ENCODE results near the gene SACM1L. TPM values are rescaled to one million over a fixed set of nuclear protein-coding genes. Genes with fewer than 3 reads are reported as not detected.

Gene SACM1L
- total and polyA plus RNA-seq, 2 of the 4 experiments (the other 2 are of a cell fraction): 19.0 to 40.9 TPM

GRCh38 chr3:45793482-45794176 is 104.4 kb downstream of the SACM1L start:
- Histone ChIP-seq H4K20me1 (ENCODE audit: insufficient read depth, low read length) (no peaks in the 10 kb centered on the region; the same call in none of the 2 replicates), H3K9me3 (ENCODE audit: control insufficient read depth, insufficient read depth, low read length) (peaks cover 6% of the 10 kb centered on the region), H4K8ac (ENCODE audit: low read depth in 2 of 2, low read length in 2 of 2) (no peak overlapping the region), H2AK9ac (replicated peaks; ENCODE audit: low read depth, low read length, poor library complexity) (no peak overlapping the region), H4K5ac (ENCODE audit: low read depth, low read length) (no peak overlapping the region), H3K23ac (ENCODE audit: low read depth, low read length) (no peak overlapping the region), H3K79me1 (ENCODE audit: low read depth in 1 of 2, low read length in 2 of 2) (no peaks in the 10 kb centered on the region), H3K4ac (ENCODE audit: low read depth, low read length) (no peak overlapping the region), H2AK5ac (ENCODE audit: low read depth, low read length) (no peak overlapping the region), H2AFZ (replicated peaks; ENCODE audit: low read length, poor library complexity) (no peak overlapping the region), H3K4me1 (ENCODE audit: control insufficient read depth, insufficient read depth, low read length) (peaks cover 5% of the 10 kb centered on the region; the same call in 1 of the 2 replicates), H3K14ac (replicated peaks; ENCODE audit: low read depth, low read length) (no peak overlapping the region), H3K27ac (ENCODE audit: insufficient read depth, low read length) (no peak overlapping the region), H2BK120ac (ENCODE audit: low read depth, low read length) (no peak overlapping the region), H3K27me3 (ENCODE audit: control insufficient read depth, insufficient read depth, low read length) (peaks cover 80% of the 10 kb centered on the region), H3K4me3 (ENCODE audit: insufficient read depth, low read depth, low read length) (no peak overlapping the region), H3K9ac (ENCODE audit: low read depth, low read length) (no peak overlapping the region), H2BK5ac (ENCODE audit: low read depth, low read length, poor library complexity, severe bottlenecking) (no peak overlapping the region), H3K4me2 (ENCODE audit: low read depth, low read length) (no peak overlapping the region), H3K18ac (ENCODE audit: low read depth, low read length) (no peak overlapping the region), H2BK15ac (ENCODE audit: low read depth, low read length) (no peak overlapping the region), H4K91ac (ENCODE audit: insufficient read depth, low read depth, low read length) (no peak overlapping the region), H3K56ac (ENCODE audit: extremely low read depth, insufficient read depth, low read length) (no peak overlapping the region), H3K36me3 (ENCODE audit: control insufficient read depth, insufficient read depth, low read length) (no peaks in the 10 kb centered on the region), H2BK20ac (ENCODE audit: low read depth, low read length) (no peak overlapping the region), H3K9me1 (ENCODE audit: insufficient read depth, low read length) (no peaks in the 10 kb centered on the region)
- no CpG with 5 or more reads among the region's 9 CpGs for whole genome bisulfite sequencing, 2 experiments (ENCODE audit: extremely low coverage in 2 of 2, insufficient read length in 1 of 2)
- dilution Hi-C loops (cut with HindIII; ENCODE audit: low sequenced_read_pairs, unreplicated experiment): no loop called here
- intact Hi-C loops (cut with micrococcal nuclease): no loop called here
- CTCF ChIA-PET: no interaction called here
- no TSS peak for BruUV-seq (replicated peaks)
- POLR2A ChIA-PET (ENCODE audit: unreplicated experiment): no interaction called here
- in situ Hi-C loops (cut with MboI; ENCODE audit: low sequenced_read_pairs): no loop called here
- ATAC-seq (ENCODE audit: low read depth) (0 out of 2 replicates have a peak, but pooled peaks have one; percentile 42), DNase-seq (no peak)
- TF ChIP-seq BHLHE40 (IDR thresholded peaks at IDR 0.05; ENCODE audit: low read depth, low read length) (no peak), RFX5 (IDR thresholded peaks at IDR 0.05; ENCODE audit: low read depth, low read length) (no peak), USF2 (IDR thresholded peaks at IDR 0.05; ENCODE audit: low read depth, low read length) (no peak), MAFK (IDR thresholded peaks at IDR 0.05; ENCODE audit: low read depth, low read length) (no peak), POLR2A (IDR thresholded peaks at IDR 0.05; ENCODE audit: low read depth, low read length) (no peak)

Data from IMR-90 (cell line).